ENCODE results near the gene ADCY4.

DNA sequence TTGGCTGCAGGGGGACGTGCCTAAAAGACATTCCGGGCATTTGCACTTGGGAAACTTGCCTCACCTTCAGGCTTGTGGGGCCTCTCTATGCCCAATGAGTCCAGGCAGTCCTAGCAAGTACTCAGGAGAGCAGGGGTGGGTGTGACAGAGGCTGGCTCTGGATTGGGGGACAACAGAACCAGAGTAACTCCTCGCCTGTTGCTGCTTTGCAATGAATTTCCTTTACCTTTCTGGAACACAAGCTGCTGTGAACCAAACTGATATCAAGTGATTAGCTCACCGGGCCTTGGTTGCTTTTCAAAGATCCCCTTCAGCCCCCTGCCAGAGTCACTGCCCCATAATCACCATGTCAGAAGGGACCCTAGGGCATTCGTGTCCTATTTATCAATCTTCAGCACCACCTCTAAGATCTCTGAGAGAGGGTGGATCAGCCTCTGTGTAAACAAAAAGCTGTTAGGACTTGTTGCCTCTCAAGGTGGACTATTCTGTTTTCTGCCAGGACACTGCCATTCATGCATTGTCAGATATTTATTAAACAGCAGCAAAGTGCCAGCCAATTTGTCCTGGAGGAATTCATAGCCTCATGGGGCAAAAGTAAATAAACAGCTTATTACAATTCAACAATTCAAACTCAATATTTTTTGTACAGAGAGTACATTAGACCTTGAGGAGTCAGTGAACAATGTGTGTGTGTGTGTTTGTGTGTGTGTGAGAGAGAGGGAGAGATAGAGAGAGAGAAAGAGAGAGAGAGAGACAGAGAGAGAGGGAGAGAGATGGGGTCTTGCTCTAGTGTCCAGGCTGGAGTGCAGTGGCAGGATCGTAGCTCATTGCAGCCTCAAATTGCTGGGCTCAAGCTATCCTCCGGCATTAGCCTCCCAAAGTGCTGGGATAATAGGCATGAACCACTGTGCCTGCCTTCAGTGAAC is 44.4 kb upstream of the ADCY4 start:
- TF ChIP-seq L3MBTL2 (conservative IDR thresholded peaks at IDR 0.05), result no peak
- no peak for TF ChIP-seq BHLHE40 (IDR thresholded peaks at IDR 0.05; ENCODE audit: borderline replicate concordance)
- no peak for TF ChIP-seq NFRKB (IDR thresholded peaks at IDR 0.05)
- no peak for TF ChIP-seq ELF4 (IDR thresholded peaks at IDR 0.05)
- no peak for TF ChIP-seq FOXM1 (IDR thresholded peaks at IDR 0.05; ENCODE audit: borderline replicate concordance)
- TF ChIP-seq TARDBP (IDR thresholded peaks at IDR 0.05), result no peak
- TF ChIP-seq SUZ12 (IDR thresholded peaks at IDR 0.05), result no peak
- TF ChIP-seq ARNT (IDR thresholded peaks at IDR 0.05), result no peak
- TF ChIP-seq FOXK2 (IDR thresholded peaks at IDR 0.05), result no peak

Measured in HEK293T (cell line).